Neural crest cell (in vitro differentiated cells): ENCODE measurements around the gene SPTLC1. TPM values are rescaled to one million over a fixed set of nuclear protein-coding genes. Genes with fewer than 3 reads are reported as not detected.
"Not testable (repeated sequence)": the region's sequence is repeated elsewhere in the genome, so short reads cannot be mapped to it uniquely, and the experiment has no call there.

Experiments used
- DNase-seq: peaks from one replicate; pipeline ENCODE4 v3.0.0; 2021; ENCODE audit warnings: low read depth, mixed read lengths, low spot score
- H3K27ac Mint-ChIP-seq: one replicate; pipeline ENCODE4 v1.8.0; 2021; ENCODE audit warnings: mild to moderate bottlenecking, mixed read lengths; ENCODE audit not compliant: unreplicated experiment
- H3K27me3 Mint-ChIP-seq: 2 replicates; pipeline ENCODE4 v1.8.0; 2021; ENCODE audit warnings: low read depth, mild to moderate bottlenecking, mixed read lengths
- H3K36me3 Mint-ChIP-seq: 2 replicates; pipeline ENCODE4 v1.8.0; 2021; ENCODE audit warnings: low read depth, mild to moderate bottlenecking, mixed read lengths
- H3K4me1 Mint-ChIP-seq: 2 replicates; pipeline ENCODE4 v1.8.0; 2021; ENCODE audit warnings: mixed read lengths
- H3K4me3 Mint-ChIP-seq: one replicate; pipeline ENCODE4 v1.8.0; 2021; ENCODE audit warnings: mild to moderate bottlenecking, mixed read lengths
- H3K9me3 Mint-ChIP-seq: 2 replicates; pipeline ENCODE4 v1.8.0; 2021; ENCODE audit warnings: mixed read lengths
- total RNA-seq: library from RNA; stranded (reverse); gene quantifications from 2 replicates; pipeline ENCODE4 v1.2.1, GENCODE V29; 2021
- TF ChIP-seq, protein P1 (sequence below): fragments of 200-600 bp; sonication (generic); conservative IDR thresholded peaks from 2 replicates; pipeline ENCODE4 v1.5.0; 2021; ENCODE audit warnings: antibody characterized with exemption, mild to moderate bottlenecking

SPTLC1 gene
- total RNA-seq, 1 donor from 2014 or later, result 51.8 TPM

DNA sequence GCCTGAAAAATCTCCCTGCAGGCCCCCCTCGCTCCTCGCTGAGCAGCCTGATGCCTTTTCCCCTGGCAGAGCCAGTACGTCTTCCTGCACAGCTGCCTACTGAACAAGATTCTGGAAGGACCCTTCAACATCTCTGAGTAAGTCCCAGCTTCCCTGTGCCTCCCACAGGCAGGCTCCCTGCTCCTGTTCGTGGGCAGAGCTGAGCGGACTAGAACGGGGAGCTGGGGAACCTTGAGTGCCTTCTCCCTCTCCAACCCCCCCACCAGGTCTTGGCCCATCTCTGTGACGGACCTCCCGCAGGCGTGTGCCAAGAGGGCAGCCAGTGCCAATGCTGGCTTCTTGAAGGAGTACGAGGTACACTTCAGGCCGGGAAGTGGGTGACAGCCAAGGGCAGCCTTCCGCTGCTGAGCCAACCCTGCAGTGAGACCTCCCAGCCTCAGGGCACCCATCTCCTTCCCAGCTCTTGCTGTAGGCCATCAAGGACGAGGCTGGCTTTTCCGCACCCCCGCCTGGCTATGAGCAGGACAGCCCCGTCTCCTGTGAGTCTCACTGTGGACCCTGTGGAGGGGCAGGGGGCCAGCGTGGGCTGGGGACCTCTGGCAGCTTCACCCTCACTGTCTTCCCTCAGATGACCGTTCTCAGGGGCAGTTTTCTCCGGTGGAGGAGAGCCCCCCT lies 21.1 kb upstream of the SPTLC1 start:
- Mint-ChIP-seq H3K9me3 (no peaks in the 10 kb centered on the region), H3K27ac (no peak overlapping the region), H3K27me3 (peaks cover 35% of the 10 kb centered on the region), H3K4me3 (no peak overlapping the region), H3K36me3 (no peaks in the 10 kb centered on the region), H3K4me1 (peaks cover 16% of the 10 kb centered on the region)
- TF ChIP-seq, protein P1, sequence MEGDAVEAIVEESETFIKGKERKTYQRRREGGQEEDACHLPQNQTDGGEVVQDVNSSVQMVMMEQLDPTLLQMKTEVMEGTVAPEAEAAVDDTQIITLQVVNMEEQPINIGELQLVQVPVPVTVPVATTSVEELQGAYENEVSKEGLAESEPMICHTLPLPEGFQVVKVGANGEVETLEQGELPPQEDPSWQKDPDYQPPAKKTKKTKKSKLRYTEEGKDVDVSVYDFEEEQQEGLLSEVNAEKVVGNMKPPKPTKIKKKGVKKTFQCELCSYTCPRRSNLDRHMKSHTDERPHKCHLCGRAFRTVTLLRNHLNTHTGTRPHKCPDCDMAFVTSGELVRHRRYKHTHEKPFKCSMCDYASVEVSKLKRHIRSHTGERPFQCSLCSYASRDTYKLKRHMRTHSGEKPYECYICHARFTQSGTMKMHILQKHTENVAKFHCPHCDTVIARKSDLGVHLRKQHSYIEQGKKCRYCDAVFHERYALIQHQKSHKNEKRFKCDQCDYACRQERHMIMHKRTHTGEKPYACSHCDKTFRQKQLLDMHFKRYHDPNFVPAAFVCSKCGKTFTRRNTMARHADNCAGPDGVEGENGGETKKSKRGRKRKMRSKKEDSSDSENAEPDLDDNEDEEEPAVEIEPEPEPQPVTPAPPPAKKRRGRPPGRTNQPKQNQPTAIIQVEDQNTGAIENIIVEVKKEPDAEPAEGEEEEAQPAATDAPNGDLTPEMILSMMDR, result no peak
- no peak for DNase-seq

DNA sequence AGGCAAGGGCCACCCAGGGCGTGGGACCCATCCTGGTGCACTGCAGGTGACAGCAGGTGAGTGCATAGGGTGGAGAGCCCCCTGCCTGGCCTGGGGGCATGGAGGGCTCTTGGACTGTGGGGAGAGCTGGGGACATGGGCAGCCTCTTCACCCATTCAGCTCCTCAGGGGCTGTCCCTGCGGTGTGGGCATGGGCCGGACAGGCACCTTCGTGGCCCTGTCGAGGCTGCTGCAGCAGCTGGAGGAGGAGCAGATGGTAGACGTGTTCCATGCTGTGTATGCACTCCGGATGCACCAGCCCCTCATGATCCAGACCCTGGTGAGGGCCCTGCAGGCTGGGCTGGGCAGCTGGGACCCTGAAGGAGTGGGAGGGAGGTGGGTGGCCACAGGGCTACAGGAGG lies 20.4 kb upstream of the SPTLC1 start:
- Mint-ChIP-seq H3K36me3 (no peaks in the 10 kb centered on the region), H3K9me3 (peaks cover 3% of the 10 kb centered on the region), H3K27me3 (peaks cover 31% of the 10 kb centered on the region), H3K4me1 (peaks cover 10% of the 10 kb centered on the region), H3K27ac (no peak overlapping the region), H3K4me3 (no peak overlapping the region)
- no peak for DNase-seq
- TF ChIP-seq, protein P1, result no peak

DNA sequence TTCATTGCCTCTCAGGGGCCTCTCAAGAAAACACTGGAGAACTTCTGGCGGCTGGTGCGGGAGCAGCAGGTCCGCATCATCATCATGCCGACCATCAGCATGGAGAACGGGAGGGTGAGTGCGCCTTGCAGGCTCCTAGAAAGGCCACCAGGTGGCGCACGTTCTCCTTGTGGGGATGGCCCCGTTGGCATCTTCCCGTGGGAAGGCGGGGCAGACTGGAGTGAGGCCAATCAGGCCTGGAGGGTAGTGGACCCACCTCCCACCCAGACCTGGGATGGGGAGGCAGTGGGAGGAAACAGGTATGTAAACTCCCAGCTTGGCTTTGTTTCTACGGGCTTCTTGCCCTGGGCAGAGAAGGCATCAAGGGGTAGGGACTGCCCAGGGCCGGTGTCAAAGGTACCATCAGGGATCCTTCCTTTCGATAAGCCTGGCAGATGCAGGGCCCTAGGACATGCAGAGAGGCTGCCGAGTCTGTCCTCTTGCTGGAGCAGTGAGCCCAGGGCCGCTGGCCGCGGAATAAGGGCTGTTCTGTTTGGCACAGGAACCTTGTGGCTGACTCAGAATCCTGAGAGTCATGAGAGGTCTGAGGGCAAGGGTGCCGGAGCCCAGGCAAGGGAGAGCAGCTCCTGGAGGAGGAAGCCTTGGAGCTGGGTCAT lies 18.9 kb upstream of the SPTLC1 start:
- DNase-seq, result peak; percentile 85
- H3K36me3 Mint-ChIP-seq, result no peaks in the 10 kb centered on the region
- H3K4me1 Mint-ChIP-seq, result peaks cover 7% of the 10 kb centered on the region
- H3K4me3 Mint-ChIP-seq, result no peak overlapping the region
- TF ChIP-seq, protein P1, result peak; percentile 98
- peaks cover 24% of the 10 kb centered on the region for H3K27me3 Mint-ChIP-seq
- peak overlapping the region; percentile 38 for H3K27ac Mint-ChIP-seq
- H3K9me3 Mint-ChIP-seq, result peaks cover 3% of the 10 kb centered on the region

DNA sequence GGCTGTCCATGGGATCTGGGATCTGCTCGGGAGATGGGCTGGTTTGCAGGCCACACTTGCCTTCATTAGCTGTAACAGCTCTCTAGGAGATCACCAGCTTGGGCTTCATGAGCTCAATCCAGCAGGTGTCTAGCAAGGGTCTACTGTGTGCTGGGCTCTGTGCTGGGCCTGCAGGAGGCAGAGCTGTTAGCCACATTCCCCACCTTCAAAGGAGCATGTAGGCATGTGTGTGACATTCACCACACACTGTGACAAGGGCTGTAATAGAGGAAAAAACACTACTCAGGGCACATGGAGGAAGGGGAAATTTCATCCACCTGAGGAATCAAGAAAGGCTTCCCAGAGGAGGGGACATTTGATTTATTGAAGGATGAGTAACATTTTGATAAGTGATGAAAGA lies 17.7 kb upstream of the SPTLC1 start:
- not testable (repeated sequence) for H3K9me3 Mint-ChIP-seq, H3K4me1 Mint-ChIP-seq, H3K36me3 Mint-ChIP-seq, H3K27ac Mint-ChIP-seq, DNase-seq, H3K4me3 Mint-ChIP-seq
- H3K27me3 Mint-ChIP-seq, result peaks cover 23% of the 10 kb centered on the region

DNA sequence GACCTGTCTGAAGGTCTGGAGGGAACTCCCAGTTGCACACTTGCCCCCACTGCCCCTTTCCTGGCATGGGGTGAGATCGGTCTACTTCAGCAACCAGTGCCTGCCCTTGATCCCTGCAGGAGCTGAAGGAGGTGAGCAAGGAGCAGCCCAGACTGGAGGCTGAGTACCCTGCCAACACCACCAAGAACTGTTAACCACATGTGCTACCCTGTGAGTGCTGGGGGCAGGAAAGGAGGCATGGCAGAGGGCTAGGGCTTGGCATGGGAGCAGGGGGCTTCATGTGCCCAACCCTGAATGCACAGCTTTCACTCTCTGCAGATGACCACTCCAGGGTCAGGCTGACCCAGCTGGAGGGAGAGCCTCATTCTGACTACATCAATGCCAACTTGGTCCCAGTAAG lies 17.3 kb upstream of the SPTLC1 start:
- no peaks in the 10 kb centered on the region for H3K36me3 Mint-ChIP-seq
- TF ChIP-seq, protein P1, result no peak
- H3K27ac Mint-ChIP-seq, result no peak overlapping the region

DNA sequence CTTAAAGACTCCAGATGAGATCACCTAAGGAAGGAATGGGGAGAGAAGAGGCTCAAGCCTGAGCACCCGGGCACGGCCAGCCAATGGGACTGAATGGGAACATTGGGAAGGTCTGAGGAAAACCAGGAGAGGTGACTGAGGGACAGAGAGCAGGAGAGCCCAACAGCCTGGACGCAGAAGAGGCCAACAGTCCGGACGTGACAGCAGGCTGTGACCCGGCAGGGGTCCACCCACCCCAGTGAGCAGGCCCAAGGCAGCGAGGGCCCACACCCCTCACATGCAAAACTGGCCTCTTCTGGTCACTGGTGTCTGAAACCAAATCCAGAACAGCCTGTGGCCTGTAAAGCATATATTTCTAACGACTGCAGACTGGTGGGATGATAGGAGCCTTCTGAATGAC lies 7.6 kb upstream of the SPTLC1 start:
- no peak overlapping the region for H3K4me3 Mint-ChIP-seq
- TF ChIP-seq, protein P1, result no peak
- no peaks in the 10 kb centered on the region for H3K9me3 Mint-ChIP-seq
- H3K27me3 Mint-ChIP-seq, result peaks cover 44% of the 10 kb centered on the region
- no peak for DNase-seq
- no peaks in the 10 kb centered on the region for H3K36me3 Mint-ChIP-seq
- no peaks in the 10 kb centered on the region for H3K4me1 Mint-ChIP-seq
- H3K27ac Mint-ChIP-seq, result no peak overlapping the region

More for the DNA sequence above, 17.3 kb upstream of the SPTLC1 start:
- Mint-ChIP-seq H3K27me3 (peaks cover 23% of the 10 kb centered on the region), H3K4me3 (no peak overlapping the region), H3K4me1 (peaks cover 7% of the 10 kb centered on the region), H3K9me3 (peaks cover 3% of the 10 kb centered on the region)
- DNase-seq, result no peak
